Activated CD4-positive, alpha-beta T cell treated with anti-CD3 and anti-CD28 coated beads for 24 hours (primary cell): ENCODE measurements around the gene IGFL1.
A peak's percentile ranks its signal among the peaks of the same experiment; 100 is the strongest.
"Not testable (repeated sequence)": the region's sequence is repeated elsewhere in the genome, so short reads cannot be mapped to it uniquely, and the experiment has no call there.

Experiments used
- DNase-seq, 2 donors: peaks; one replicate each; pipeline ENCODE4 v3.0.0-alpha.2; 2020; ENCODE audit warnings: low read depth in 2 of 2

IGFL1 gene

DNA sequence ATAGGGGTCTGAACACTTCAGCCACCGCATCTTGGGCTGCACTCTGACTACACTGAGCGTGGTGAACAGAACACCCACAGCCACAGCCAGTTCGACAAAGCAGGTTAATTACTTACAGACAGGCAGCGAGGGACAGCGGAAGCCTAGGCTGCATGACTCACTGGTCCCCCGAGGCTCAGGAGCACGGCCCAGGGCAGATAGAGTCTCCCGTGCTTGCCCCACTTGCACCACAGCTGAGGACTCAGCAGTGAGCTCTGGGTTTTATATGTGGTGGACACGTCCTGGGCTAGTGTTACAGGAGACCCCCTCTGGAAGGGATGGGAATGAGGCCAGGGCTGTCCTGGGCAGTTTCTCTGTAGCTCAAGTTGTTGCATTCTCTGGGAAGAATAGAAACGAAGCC is 5.8 kb upstream of the IGFL1 start:
- DNase-seq = not testable (repeated sequence)

DNA sequence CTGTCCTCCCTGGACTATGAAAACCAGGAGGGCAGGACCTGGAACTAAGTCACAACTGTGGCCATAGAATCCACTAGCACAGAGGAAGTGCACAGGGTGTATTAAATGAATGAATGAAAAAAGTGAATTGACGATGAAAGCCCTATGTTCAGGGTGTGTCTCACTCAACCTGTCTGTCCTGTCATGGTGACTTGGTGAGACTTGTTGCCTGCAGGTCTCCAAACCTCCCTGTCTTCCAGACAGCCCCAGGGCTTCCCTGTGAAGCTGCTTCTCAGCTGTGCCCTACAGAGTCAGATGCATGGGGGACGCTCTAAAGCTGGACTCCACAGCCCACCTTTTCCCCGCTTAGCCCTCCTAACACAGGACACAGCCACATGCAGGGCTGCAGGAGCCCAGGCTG is 4.8 kb upstream of the IGFL1 start:
- no peak for DNase-seq

DNA sequence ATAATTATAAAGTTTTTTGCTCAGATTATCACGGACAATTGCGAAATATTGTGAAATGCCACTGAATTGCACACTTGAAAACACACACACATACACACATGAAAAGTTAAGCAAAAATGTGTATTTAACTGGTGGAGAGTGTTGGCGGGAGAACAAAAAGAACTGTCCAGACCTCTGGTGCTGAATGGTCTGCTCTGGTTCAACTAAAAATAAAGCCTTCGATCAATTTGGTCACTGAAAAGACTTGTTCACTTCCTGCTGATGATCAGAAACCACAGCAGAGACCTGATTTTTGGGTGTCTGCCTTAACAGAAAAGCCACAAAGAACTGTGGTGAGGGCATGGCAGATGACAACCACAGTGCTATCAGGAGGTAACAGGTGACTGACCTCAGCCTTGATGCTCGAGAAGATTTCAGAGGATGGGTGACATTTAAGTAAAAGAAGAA is 4.0 kb upstream of the IGFL1 start:
- DNase-seq = no peak

DNA sequence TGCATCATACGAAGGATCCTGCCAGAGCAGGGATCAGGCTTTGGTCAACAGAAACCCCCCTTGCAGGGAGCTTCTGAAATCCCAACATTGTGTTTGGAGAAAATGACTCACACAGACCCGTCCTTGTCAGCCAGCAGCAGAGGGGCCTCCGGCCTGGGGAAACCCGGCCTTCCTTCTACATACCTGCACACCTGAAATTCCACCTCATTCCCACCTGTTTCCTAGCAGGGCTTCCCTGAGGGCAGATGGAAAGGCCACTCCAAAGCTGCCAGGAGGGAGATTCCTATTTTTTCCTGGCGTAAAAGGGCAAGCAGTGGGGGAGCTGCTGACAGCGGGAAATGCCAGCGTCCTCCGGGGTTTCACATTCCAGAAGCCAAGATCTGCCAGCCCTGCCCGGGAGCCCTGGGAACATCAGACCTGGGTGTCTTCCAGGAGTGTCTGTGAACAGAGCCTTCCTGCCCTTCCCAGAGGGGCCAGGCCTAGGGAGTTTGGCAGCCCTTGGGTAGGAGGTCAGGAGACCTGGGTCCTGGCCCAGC is 3.0 kb upstream of the IGFL1 start:
- DNase-seq = no peak

DNA sequence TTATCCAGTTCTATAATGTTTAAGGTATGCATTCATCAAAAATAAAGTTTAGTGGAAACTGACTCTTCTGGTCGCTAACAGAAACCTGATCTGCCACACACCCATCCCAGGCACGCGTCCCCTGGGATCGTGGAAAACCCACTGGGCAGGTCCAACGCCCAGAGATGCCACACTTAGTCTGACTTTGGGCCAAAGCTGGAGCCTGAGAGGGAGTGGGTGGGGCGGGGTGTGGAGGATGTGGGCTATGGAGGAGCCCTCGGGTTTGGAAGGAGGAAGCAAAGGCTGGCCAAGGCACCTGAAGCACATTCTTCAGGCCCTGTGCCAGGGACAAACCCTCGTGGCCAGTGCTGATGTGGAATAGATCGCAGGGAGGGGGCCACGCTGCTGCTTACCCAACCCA is 2.5 kb downstream of the IGFL1 start:
- no peak for DNase-seq

DNA sequence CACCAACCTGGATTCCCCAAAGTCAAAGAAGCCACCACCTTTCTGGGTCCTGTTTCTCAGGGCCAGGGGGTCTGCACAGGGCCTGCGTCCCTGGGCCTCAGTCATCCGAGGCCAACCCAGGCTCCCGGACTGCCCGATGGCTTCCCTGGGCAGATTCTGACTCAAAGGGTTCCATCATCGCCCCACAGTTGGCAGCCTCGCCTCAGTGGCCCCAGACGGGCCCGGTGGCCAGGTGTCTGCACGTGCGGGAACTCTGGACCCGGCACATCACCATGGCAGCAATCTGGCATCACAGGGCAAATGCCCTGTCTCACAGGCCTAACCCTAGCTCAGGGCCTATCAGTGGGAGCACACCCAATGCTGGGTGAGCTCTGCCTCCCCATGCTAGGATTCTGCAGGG is 2.9 kb downstream of the IGFL1 start:
- no peak for DNase-seq

DNA sequence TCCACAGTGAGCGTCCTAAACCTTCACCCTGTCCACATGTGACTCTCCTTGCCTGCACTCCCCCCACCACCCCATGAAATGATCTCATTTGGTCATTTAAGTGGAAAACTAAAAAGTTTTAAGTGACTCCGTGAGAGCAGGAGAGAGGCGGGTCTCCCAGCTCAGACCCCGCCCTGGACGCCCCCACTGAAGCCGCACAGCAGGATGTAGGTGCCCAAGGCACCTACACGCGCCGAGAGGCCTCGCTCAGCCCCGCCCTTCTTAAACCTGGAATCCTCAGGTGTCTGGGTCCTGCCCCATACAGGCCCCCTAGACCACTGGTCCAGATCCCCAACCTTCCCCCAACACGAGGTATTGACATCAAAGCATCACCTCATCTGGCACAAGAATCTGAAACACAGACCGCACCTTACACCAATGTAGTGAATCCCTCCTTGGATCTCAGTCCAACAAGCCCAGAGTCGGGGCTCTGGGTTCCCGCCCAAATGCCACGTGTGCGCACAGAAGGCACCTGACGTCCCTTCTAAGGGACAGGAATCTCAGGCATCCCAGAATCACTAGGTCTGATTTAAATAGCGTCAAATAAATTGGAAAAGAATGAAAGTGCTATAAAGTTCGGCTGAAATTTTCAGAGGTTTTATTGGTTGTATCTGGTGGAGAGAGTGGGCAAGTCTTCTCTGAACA is 3.5 kb downstream of the IGFL1 start:
- no peak for DNase-seq

DNA sequence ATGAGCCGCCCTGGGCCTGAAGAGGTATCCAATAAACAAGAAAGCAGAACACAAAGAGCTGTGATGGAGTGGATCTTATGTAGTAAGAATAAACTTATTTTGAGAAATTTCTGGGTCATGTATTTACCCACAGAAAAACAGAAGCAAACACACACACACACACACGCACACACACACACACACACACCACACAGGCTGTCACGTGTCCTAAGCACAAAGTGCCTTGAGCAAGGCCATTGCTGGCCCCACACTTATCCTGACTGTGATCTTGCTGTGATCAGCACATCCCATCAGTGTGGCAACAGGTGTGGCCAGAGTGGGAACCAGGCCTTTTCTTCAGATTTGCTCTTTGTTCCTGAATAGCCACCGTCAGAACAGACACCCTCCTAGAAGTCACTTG is 4.3 kb downstream of the IGFL1 start:
- not testable (repeated sequence) for DNase-seq

DNA sequence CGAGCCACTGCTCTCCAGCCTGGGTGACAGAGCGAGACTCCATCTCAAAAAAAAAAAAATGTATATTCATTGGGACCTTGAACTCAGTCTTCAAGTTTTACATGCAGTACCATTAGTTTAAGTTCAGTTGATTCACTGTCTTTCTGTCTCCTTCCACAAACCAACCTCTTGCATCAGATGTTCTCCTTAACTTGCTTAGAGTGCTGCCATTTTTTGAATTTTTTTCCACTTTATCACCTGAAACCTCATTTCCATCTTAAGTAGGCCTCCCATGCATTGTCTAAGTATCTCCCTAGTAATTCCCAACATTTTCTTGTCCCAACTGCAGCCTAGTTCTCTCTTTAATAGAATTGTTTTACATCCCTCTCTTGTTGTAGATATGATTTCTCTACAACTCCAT is 8.6 kb downstream of the IGFL1 start:
- DNase-seq = not testable (repeated sequence)

DNA sequence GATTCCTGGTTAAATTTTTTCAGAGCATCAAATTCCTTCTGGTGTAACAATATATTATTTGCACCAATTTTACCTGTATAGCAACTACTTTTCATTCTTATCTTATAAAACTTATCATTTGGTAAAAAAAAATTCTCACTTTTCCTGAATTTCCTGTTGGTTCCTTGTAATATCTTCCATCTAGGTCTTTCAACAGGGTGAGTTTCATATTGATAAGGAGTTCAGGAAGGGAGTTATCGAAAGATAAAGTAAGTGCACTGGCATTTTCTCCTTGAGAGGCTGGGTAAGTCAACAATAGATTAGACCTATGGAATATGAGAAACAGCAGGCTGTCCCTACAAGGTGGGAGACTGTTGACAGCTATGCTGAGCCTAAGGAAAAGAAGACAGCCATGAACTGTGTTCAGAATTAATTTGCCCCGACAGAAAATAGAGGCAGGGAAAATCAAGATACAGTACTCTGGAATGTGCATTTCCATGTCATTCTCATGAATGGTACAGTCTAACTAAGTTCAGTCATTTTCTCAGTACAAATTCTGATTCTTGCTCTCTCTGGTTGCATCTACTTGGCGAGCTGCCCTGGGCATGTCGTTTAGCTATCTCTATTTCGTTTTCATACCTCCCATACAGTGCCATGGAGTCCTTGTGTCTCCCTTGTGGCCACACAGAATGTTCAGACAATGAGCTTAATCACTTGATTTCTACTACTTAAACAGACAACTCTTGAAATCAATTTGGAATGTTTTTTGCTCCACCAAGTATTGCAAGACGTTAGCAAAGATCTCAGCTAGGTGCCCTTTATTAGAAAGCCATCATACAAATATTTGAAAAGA is 9.9 kb downstream of the IGFL1 start:
- DNase-seq = no peak

DNA sequence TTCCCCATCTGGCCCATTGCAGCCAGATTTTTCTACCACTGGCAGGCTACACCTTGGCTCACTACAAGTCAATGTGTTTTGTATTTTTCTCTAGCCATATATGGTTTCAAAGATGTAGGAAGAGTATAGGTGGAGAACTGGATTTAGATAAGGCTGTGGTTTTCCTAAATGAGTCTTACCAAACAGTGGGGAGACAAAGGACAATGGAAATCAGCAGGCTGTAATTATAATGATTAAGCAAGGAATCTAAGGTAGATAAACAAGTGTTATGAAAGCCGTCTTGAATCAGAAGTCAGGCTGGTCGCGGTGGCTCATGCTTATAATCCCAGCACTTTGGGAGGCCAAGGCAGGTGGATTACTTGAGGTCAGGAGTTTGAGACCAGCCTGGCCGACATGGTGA is 11.2 kb downstream of the IGFL1 start:
- no peak for DNase-seq

DNA sequence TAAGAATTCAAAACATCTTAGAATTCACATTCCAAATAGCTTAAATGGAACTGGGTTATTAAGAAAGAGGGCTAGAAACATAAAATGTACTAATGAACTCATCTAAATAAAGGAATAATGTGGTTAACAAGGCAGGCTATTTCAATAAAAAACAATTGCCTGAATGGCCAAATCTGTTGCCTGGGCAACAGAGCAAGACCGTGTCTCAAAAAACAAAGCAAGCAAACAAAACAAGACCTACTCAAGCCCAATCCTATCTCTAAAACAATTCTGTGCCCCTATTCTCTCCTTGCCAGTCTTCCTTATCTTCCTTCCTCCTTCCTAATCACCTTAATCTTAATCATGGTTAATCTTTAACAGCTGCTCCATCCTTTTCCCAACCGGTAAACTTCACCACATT is 12.1 kb downstream of the IGFL1 start:
- DNase-seq = no peak

DNA sequence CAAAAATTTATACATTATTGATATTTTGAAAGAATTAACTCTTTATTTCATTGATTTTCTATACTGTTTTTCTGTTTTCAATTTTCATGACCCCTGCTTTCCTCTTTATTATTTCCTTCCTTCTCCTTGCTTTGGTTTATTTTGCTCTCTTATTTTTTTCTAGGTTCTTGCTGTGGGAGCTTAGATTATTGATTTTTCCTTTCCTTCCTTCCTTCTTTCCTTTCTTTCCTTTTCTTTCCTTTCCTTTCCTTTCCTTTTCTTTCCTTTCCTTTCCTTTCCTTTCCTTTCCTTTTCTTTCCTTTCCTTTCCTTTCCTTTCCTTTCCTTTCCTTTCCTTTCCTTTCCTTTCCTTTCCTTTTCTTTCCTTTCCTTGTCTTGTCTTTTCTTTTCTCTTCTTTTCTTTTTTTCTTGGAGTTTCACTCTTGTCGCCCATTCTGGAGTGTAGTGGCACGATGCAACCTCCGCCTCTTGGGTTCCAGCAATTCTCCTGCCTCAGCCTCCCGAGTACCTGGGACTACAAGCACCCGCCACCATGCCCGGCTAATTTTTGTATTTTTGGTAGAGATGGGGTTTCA is 13.6 kb downstream of the IGFL1 start:
- not testable (repeated sequence) for DNase-seq

DNA sequence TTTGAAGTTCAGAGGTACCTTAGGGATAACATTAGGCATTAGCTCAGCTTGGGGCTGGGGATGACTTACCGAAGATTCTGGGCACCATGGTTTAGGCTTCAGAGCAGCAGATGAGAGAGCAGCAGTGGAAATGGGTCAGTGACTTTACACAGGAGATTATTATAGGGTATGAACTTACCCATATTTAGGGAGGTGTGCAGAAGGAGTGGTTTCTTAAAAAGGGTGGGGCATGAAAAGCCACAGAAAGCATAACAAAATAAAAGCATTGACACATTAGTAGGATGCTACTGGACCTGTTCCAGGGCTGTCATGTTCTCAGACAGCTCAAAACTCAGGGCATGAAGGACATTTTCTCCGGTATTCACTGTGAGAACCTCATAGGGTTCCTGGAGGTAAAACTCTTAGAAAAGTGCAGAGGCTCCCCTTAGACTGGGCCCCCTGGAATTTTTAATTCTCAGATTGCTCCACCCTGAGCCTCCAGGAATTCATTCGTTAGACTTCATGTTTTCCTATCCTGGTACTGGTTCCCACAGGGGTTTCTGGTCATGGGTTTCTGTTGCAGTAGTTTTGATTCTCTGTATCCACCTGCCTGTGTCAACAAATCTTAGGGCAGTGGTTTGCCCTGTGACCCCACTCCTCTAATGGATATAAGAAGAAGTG is 20.7 kb downstream of the IGFL1 start:
- no peak for DNase-seq

DNA sequence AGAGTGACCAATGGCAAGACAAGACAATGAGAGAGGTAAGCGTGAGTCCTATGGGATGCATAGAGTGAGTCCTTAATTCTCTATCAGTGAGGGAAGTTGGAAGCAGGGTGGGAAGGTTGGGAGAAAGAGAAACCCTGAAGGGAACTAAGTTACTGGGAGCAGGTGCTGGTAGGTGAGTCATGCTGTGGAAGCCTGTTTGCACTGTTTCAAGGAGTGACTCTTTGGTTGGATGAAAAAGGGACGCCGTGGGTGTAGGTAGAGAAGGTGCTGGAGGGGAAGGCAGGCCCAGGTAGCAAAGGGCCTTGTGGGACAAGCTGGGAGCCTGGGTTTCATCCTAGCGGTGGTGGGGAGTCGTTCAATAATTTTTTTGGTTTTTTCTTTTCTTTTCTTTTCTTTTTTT is 21.9 kb downstream of the IGFL1 start:
- no peak for DNase-seq

DNA sequence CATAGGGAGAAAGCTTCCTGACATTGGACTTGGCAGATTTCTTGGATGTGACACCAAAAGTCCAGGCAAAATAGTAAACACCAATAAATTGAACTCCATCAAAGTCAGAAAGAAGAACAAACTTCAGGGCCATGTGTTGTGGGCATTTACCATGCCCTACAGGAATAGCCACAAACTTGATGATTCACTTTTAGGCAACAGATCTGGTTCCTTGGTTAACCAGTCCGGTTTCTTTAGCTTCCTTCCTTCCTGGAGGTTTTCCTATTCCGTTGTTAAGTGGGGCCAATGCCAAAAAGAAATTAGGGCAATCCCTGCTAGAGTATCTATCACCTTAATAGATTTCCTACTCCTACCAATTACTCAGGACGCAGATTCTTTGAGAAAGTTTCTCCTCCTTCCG is 25.2 kb downstream of the IGFL1 start:
- no peak for DNase-seq

DNA sequence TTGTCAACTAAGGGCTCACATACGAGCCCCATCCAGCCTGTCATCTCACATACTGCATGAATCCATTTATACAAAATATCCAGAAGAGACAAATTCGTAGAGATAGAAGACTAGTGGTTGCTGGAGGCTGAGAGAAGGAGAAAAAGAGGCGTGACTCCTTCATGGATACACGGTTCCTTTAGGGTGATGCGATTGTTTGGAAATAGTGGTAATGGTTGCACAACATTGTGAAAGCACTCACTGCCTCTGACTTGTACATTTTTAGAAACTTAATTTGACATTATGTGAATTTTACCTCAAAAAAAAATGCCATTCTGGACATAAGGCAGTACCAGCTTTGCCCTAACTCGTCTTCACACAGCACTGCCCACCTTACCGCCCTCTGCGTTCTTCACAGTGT is 27.3 kb downstream of the IGFL1 start:
- no peak for DNase-seq

DNA sequence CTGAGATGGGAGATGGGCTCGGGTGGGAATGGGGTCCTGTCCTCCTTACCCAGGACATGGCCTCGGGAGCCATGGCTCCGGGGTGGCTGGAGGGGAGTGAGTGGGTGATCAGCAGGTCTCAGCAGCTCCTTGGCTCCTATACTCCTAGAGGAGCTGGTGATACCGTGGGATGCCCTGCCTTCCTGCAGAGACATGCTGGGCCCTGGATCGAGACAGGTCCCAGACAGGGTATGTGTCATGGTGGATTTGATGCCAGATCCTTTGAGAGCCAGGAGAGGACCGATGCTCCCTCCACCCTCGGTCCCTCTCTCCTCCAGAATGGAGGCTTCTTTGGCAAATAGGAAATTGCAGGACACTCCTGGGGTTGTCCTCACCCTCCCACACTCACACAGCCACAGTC is 32.0 kb downstream of the IGFL1 start:
- not testable (repeated sequence) for DNase-seq

DNA sequence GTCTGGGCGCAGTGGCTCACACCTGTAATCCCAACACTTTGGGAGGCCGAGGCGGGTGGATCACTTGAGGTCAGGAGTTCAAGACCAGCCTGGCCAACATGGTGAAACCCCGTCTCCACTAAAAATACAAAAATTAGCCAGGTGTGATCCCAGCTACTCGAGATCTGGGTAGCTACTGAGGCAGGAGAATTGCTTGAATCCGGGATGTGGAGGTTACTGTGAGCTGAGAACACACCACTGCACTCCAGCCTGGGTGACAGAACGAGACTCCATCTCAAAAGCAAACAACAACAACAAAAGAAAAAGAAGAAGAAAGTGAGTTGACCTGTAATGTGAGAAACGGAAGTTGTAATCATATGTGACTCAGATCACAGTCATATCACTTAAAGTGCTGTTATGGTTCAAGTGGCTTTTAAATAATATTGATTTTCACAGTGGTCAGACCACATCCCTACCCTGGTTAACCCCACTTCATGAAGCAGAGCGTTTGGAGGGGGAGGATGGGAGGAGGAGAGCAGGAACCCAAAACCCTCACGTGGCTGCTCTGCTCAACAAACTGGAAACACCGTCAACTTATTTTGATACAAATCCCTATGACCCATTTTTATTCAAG is 33.2 kb downstream of the IGFL1 start:
- peak; percentile 22 to 29 for DNase-seq

DNA sequence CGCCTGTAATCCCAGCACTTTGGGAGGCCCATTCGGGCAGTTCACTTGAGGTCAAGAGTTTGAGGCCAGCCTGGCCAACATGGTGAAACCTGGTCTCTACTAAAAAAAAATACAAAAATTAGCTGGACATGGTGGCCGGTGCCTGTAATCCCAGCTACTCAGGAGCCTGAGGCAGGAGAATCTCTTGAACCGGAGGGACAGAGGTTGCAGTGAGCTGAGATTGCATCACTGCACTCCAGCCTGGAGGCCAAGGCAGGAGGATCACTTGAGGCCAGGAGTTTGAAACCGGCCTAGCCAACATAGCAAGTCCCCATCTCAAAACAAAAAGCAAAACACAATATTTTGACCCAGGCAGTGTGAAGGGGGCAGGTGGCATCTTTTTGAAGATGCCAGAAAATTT is 35.3 kb downstream of the IGFL1 start:
- DNase-seq = not testable (repeated sequence)

DNA sequence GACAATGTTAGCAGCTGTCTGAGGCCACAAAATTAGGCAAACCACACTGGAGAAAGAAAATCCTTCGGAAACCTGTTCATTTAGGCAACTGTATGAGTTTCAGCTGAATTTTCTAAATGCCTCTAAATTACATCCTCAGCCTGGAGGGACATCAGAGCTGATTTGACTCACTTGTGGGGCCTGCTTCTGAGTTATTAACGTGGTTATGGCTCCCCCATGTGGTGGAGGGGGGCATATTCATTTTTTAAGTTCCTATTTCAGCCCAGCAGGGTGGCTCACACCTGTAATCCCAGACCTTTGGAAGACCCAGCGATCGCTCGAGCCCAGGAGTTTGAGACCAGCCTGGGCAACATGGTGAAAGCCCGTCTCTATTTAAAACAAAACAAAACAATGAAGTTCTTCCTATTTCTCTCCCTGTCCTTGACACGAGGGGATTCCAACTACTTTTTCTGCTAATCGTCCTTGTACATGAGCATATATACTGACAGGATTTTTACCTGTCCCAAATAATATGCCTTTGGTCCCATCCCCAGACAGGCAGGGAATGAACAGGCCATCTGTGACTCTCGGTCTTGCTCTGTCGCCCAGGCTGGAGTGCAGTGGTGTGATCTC is 35.8 kb downstream of the IGFL1 start:
- DNase-seq = peak; percentile 41 to 63
